H1 (cell line): Measurements from ENCODE around the gene TTLL9. TPM values are rescaled to one million over a fixed set of nuclear protein-coding genes. Genes with fewer than 3 reads are reported as not detected.

Experiments used
- ATF2 ChIP-seq: IDR thresholded peaks from 2 replicates; pipeline ENCODE4 v1.6.1; 2012; ENCODE audit warnings: low read length, inconsistent platforms
- BRCA1 ChIP-seq: IDR thresholded peaks from 2 replicates; pipeline ENCODE4 v1.6.1; 2012; ENCODE audit warnings: low read depth, low read length, improper control_type of control experiment
- CBX8 ChIP-seq: fragments of 300-800, 300-1000 bp; sonication (generic); IDR thresholded peaks from 2 replicates; pipeline ENCODE4 v1.7.1; 2016; ENCODE audit warnings: low read depth, low read length, borderline replicate concordance
- CEBPB ChIP-seq: IDR thresholded peaks from 2 replicates; pipeline ENCODE4 v1.6.1; 2012; ENCODE audit warnings: low read depth, low read length
- CHD2 ChIP-seq: IDR thresholded peaks from 2 replicates; pipeline ENCODE4 v1.6.1; 2012; ENCODE audit warnings: low read length, improper control_type of control experiment
- CTCF ChIP-seq, 3 experiments: IDR thresholded peaks; 1 replicate in 2 of 3; 2 replicates in 1 of 3; pipeline versions ENCODE4 v1.5.1 to v1.6.1; 2011; ENCODE audit warnings: low read length in 3 of 3, mild to moderate bottlenecking in 3 of 3, inconsistent platforms in 2 of 3, low read depth in 1 of 3, moderate library complexity in 1 of 3; ENCODE audit not compliant: insufficient read depth in 1 of 3; ENCODE audit errors: control extremely low read depth in 1 of 3
- EZH2 ChIP-seq: fragments of 200-600 bp; sonication (generic); IDR thresholded peaks from 2 replicates; pipeline ENCODE4 v1.7.1; 2012; ENCODE audit warnings: low read depth, mild to moderate bottlenecking, moderate library complexity, low read length, inconsistent platforms; ENCODE audit not compliant: severe bottlenecking
- HDAC2 ChIP-seq, 2 experiments: fragments of 300-600 bp in 1 of 2; sonication (generic) in 1 of 2; IDR thresholded peaks; 2 replicates each; pipeline ENCODE4 v1.6.1; 2011 to 2012; ENCODE audit warnings: low read depth in 2 of 2, low read length in 2 of 2, mild to moderate bottlenecking in 2 of 2, moderate library complexity in 2 of 2, borderline replicate concordance in 1 of 2, inconsistent platforms in 1 of 2
- JUN ChIP-seq: IDR thresholded peaks from 2 replicates; pipeline ENCODE4 v1.6.1; 2011; ENCODE audit warnings: low read depth, mild to moderate bottlenecking, improper control_type of control experiment, low read length
- JUND ChIP-seq: IDR thresholded peaks from 2 replicates; pipeline ENCODE4 v1.6.1; 2011; ENCODE audit warnings: mild to moderate bottlenecking, improper control_type of control experiment, low read length
- MAFK ChIP-seq: IDR thresholded peaks from 2 replicates; pipeline ENCODE4 v1.6.1; 2012; ENCODE audit warnings: low read depth, mild to moderate bottlenecking, improper control_type of control experiment, low read length
- POLR2A ChIP-seq, 2 experiments: IDR thresholded peaks; 1 replicate in 1 of 2; 2 replicates in 1 of 2; pipeline ENCODE4 v1.6.1; 2011; ENCODE audit warnings: low read depth in 2 of 2, low read length in 2 of 2, mild to moderate bottlenecking in 2 of 2; ENCODE audit errors: control extremely low read depth in 1 of 2
- POLR2AphosphoS5 ChIP-seq: IDR thresholded peaks from 2 replicates; pipeline ENCODE4 v1.6.1; 2011; ENCODE audit warnings: low read depth, low read length
- RBBP5 ChIP-seq: IDR thresholded peaks from 2 replicates; pipeline ENCODE4 v1.7.1; 2012; ENCODE audit warnings: low read depth, mild to moderate bottlenecking, inconsistent platforms, low read length, moderate library complexity, borderline replicate concordance
- SIN3A ChIP-seq, 2 experiments: IDR thresholded peaks in 1 of 2; conservative IDR thresholded peaks in 1 of 2; 2 replicates each; pipeline ENCODE4 v1.6.1; 2011 to 2012; ENCODE audit warnings: low read length in 2 of 2, improper control_type of control experiment in 1 of 2, low read depth in 1 of 2, mild to moderate bottlenecking in 1 of 2
- SRF ChIP-seq: IDR thresholded peaks from 2 replicates; pipeline ENCODE4 v1.6.1; 2011; ENCODE audit warnings: mild to moderate bottlenecking, low read depth, low read length, moderate library complexity
- SUZ12 ChIP-seq: fragments of 200-600 bp; sonication (generic); IDR thresholded peaks from 2 replicates; pipeline ENCODE4 v1.6.1; 2012; ENCODE audit warnings: mild to moderate bottlenecking, inconsistent platforms, low read length, moderate library complexity, mixed read lengths
- TCF12 ChIP-seq: IDR thresholded peaks from 2 replicates; pipeline ENCODE4 v1.6.1; 2011; ENCODE audit warnings: low read depth, mild to moderate bottlenecking, low read length
- YY1 ChIP-seq: IDR thresholded peaks from 2 replicates; pipeline ENCODE4 v1.6.1; 2011; ENCODE audit warnings: low read depth, mild to moderate bottlenecking, low read length
- ZNF274 ChIP-seq: IDR thresholded peaks from 2 replicates; pipeline ENCODE4 v1.7.0; 2012; ENCODE audit warnings: low read length, borderline replicate concordance; ENCODE audit errors: extremely low read depth
- polyA plus RNA-seq, 7 experiments: library from polyadenylated mRNA; depleted of rRNA in 3 of 7; stranded (reverse) in 5 of 7; unstranded in 2 of 7; fragments of >200 nt in 5 of 7; fragments of 200-250 nt in 2 of 7; gene quantifications; 1 replicate in 5 of 7; 2 replicates in 1 of 7; 4 replicates in 1 of 7; pipeline versions ENCODE4 v1.2.1 to v1.2.3, GENCODE V29; 2011 to 2013; ENCODE audit warnings: missing spikeins in 2 of 7, mixed read lengths in 2 of 7
- total RNA-seq: library from RNA; stranded (reverse); fragmentation: NEBNext Ultra II Directional; extraction: Animal tissue kit (Norgen Biotek cat#: 25700); gene quantifications from 2 replicates; pipeline ENCODE4 v1.2.1, GENCODE V29; 2021

TTLL9 gene
- total and polyA plus RNA-seq, 2 of the 8 experiments (the other 6 are each of a cell fraction or from before 2014, with no cell fraction given): 0.06 TPM; not detected in 1

GRCh38 chr20:31861385-31862156, 8.9 kb upstream of the TTLL9 start (continued):
- TF ChIP-seq SIN3A (conservative IDR thresholded peaks at IDR 0.05 in 1 of 2, IDR thresholded peaks at IDR 0.05 in 1 of 2; ENCODE audit: low read depth in 1 of 2, low read length in 2 of 2) (peak in 1 of 2 experiments; percentile 89; a peak in 2 of 4 replicates), SUZ12 (0 out of 2 replicates have a peak, but pooled peaks have one; percentile 38), MAFK (no peak), TCF12 (peak; percentile 30; the same call in 1 of the 2 replicates), CTCF (IDR thresholded peaks at IDR 0.05; ENCODE audit: control extremely low read depth in 1 of 3, insufficient read depth in 1 of 3, low read depth in 1 of 3, low read length in 3 of 3) (no peak), POLR2AphosphoS5 (no peak), JUN (no peak), YY1 (no peak), JUND (no peak), POLR2A (IDR thresholded peaks at IDR 0.05; ENCODE audit: control extremely low read depth in 1 of 2, low read depth in 2 of 2, low read length in 2 of 2) (peak in 1 of 2 experiments; percentile 21; a peak in 1 of 3 replicates), SRF (no peak; the same call in 1 of the 2 replicates), CBX8 (no peak), ATF2 (no peak), CHD2 (peak; percentile 35; the same call in 1 of the 2 replicates), BRCA1 (no peak), HDAC2 (IDR thresholded peaks at IDR 0.05; ENCODE audit: borderline replicate concordance in 1 of 2, low read depth in 2 of 2, low read length in 2 of 2) (peak in 1 of 2 experiments; percentile 72; a peak in 3 of 4 replicates), RBBP5 (peak; percentile 86), EZH2 (peak; percentile 37), CEBPB (peak; percentile 68; the same call in 1 of the 2 replicates), ZNF274 (no peak)
